Measurements from ENCODE around the gene TMEM9.
"Not testable (repeated sequence)": the region's sequence is repeated elsewhere in the genome, so short reads cannot be mapped to it uniquely, and the experiment has no call there.

Gene TMEM9

GRCh38 chr1:201172999-201173610, 18.8 kb upstream of the TMEM9 start:
- DNase-seq, result no peak

GRCh38 chr1:201172326-201172725, 18.1 kb upstream of the TMEM9 start:
- DNase-seq, result no peak

GRCh38 chr1:201171063-201172036, 17.1 kb upstream of the TMEM9 start:
- DNase-seq, result peak; percentile 29

GRCh38 chr1:201170533-201171062, 16.3 kb upstream of the TMEM9 start:
- DNase-seq, result peak; percentile 81

GRCh38 chr1:201169971-201170532, 15.8 kb upstream of the TMEM9 start:
- no peak for DNase-seq

- DNase-seq, result no peak
Measured at GRCh38 chr1:201169203-201169602, 14.9 kb upstream of the TMEM9 start.

- DNase-seq, result no peak
Measured at GRCh38 chr1:201167041-201167991, 13.0 kb upstream of the TMEM9 start.

- no peak for DNase-seq
Measured at GRCh38 chr1:201164645-201165044, 10.4 kb upstream of the TMEM9 start.

- DNase-seq, result no peak
Measured at GRCh38 chr1:201163707-201164106, 9.4 kb upstream of the TMEM9 start.

- not testable (repeated sequence) for DNase-seq
Measured at GRCh38 chr1:201163036-201163435, 8.8 kb upstream of the TMEM9 start.

GRCh38 chr1:201157949-201158348, 3.7 kb upstream of the TMEM9 start:
- DNase-seq, result no peak

GRCh38 chr1:201156819-201157218, 2.5 kb upstream of the TMEM9 start:
- no peak for DNase-seq

- no peak for DNase-seq
Measured at GRCh38 chr1:201156346-201156745, 2.1 kb upstream of the TMEM9 start.

GRCh38 chr1:201155354-201155753, 1.1 kb upstream of the TMEM9 start:
- no peak for DNase-seq

GRCh38 chr1:201153474-201154388, 543 bp downstream of the TMEM9 start:
- no peak for DNase-seq

- DNase-seq, result no peak
Measured at GRCh38 chr1:201149400-201149799, 4.9 kb downstream of the TMEM9 start.

GRCh38 chr1:201147396-201148015, 6.8 kb downstream of the TMEM9 start:
- DNase-seq, result no peak

- DNase-seq, result no peak
Measured at GRCh38 chr1:201146626-201147390, 7.5 kb downstream of the TMEM9 start.

GRCh38 chr1:201145816-201146215, 8.5 kb downstream of the TMEM9 start:
- DNase-seq, result no peak

GRCh38 chr1:201145132-201145531, 9.1 kb downstream of the TMEM9 start:
- no peak for DNase-seq
